ENCODE measurements around the gene CCL7.

The CCL7 gene

DNA sequence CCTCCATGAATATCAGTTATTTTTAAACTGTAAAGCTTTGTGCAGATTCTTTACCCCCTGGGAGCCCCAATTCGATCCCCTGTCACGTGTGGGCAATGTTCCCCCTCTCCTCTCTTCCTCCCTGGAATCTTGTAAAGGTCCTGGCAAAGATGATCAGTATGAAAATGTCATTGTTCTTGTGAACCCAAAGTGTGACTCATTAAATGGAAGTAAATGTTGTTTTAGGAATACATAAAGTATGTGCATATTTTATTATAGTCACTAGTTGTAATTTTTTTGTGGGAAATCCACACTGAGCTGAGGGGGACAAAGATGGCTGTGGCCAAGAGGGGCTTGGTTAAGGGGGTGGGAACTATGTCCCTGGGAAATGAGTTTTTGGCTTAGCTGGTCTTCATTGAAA lies 17.9 kb downstream of the CCL7 start:
- DNase-seq = no peak

DNA sequence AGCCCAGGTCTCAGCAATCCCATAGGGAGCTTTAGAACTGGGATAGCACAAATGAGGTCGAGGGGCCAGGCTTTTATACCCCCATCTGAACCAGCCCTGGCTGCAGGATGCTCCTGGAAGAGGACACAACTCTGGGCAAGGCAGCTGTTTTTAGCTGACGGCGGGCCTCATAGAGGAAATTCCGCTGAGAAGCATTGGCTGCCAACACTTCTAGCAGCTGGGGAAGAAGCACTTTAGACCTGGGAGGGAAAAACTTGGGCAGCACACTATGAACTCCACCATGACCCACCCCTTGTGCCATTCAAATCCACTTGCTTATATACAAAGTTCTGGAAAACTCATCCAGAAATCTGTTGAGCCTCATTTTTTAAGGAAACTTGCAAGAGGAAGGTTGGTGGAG lies 20.6 kb downstream of the CCL7 start:
- DNase-seq = no peak

DNA sequence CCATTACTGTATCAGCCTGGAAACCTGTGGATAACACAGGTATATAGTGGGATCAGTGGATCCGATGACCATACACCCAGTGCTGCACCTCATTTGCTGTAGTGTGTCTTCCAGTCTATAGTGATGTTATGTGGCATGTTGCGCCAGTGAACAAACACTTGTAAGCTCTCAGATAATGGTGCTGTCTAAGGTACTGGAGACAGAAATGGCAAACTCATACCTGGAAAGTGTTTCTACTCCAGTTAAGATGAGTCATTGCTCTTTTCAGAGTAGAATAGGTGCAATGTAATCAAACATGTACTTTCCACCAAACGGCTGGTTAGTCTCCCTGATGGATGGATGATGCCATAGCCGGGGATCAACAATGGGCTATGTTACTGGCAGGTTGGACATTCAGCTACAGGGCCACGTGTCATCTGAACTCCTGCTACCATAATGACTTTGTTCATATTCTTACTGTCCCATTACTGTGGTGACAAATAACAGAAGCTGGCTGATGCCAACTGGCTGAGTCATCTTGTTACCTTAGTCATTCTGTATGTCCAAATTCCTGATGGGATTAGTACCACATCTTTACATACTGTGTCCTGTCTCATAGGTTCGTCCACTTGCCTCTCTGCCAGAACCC lies 21.8 kb downstream of the CCL7 start:
- DNase-seq = peak in 1 of 2 donors; percentile 12

DNA sequence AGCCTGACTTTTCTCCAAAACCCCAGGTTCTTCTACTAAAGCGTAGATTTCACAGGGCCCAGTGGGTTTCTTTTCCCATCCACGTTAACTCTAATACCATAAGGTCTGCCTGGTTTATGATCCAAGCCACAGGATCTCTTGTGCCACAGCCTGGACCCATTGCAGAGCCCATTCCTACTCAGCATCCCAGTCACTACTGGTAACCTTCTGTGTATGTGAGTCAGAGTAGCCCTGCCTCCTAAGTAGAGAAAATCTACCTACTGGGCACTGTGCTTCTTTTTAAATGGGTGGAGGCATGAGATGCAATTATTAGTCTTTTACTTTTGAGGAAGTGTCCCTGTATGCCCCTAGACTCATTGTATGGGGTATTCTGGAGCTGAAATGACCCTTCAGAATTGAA lies 29.0 kb downstream of the CCL7 start:
- no peak for DNase-seq

DNA sequence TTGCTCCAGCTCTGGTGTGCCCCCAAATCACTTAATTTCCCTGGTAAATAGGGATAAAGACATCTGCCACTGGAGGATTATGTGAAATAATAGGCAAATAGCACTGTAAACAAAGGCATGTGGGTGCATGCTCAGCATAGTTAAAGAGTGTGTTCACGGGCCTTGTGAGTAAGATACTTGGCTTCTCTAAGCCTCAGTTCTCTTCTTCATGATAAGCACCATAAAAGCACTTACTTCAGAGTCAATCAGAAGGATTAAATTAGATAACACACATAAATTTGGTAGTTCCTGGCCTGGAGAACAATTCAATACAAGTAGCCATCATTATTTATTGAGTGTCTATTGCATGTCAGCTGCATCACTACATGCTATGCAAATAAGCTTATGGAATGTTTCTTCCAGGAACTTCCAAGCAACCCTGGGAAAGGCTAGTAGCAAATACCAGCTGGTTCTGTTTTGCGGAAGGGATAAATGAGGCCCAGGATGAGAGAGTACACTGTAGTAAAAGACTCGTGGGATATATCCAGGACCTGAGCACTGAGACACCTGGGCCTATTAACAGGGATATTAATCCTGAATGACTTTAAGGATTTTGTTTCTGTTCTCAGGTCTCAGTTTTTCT lies 30.0 kb downstream of the CCL7 start:
- no peak for DNase-seq

DNA sequence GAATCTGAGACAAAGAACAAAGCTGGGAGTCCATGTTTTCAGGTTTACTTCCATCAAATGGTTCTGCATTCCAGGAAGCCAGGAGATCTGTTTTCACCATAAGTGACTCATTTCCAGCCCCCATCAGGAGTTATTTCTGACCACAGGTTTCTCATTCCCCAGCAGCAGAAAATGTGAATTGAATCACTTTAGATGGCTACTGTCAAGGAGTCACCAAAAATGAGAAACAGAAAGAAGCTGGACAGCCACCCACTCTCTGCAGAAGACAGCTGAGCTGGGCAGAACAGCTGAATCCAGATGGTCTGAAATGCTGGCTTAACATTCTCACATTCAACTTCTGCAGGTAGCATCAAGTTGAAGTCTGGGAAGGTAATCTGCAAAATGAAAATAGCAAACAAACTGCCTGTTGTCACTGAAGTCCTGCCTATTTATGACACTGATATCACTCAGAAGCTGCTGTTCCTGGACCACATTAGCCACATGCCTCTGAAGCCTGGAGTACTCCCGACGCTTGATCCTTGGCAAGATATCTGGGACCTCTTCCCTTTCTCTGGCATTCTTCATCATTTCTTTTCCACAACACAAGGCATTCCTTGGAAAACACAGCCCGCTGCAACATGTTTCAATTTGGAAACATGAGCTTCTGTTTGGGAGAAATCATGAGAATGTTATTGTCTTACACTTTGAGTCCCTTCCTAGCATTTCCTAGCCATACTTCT lies 30.8 kb downstream of the CCL7 start:
- DNase-seq = peak; percentile 35 to 36

DNA sequence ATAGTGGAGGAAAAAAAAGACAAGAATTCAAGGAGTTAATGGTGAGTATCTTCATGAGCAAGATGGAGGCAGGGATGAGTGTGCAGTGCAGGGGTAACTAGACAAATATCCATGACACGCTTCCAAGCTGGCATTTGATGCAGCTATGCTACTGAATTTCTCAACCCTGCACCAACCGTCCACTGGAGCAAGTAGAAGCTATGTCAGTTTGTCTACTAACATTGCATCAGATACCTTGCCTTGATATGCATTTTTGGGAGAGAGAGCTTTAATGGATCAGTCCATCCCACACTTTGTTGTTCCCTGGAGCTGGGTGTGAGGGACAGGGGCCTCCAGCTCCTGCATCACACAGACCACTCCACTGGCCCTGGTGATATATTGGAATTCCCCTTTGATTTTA lies 32.0 kb downstream of the CCL7 start:
- DNase-seq = no peak

DNA sequence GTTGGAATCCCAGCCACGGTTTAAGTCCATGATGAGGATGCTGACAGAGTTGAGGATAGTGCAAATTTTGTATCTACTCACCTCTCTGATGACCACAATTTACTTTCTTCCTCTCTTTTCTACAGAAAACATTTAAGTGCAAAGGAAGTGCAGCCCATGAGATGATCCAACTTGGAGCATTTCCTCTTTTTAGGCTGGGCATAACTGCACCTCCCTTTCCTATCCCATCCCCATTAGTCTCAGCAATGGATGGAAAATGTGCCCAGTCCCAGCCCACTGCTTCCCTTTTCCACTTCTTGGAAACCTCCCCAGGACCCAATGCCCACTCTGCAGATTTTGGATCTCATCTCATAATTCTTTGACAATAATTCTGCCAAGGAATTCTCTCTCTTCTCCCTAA lies 32.6 kb downstream of the CCL7 start:
- DNase-seq = peak; percentile 24 to 47

DNA sequence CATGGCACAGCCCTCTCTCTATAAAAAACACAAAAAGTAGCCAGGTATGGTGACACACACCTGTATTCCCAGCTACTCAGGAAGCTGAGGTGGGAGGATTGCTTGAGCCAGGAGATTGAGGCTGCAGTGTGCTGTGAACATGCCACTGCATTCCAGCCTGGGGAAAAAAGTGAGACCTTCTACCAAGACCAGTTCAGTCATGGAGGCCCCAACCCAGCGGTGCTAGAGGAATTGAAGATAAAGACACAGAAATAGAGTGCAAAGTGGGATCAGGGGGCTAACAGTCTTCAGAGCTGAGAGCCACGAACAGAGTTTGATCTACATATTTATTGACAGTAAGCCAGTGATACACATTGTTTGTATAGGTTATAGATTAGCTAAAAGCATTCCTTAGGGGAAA lies 33.6 kb downstream of the CCL7 start:
- no peak for DNase-seq

DNA sequence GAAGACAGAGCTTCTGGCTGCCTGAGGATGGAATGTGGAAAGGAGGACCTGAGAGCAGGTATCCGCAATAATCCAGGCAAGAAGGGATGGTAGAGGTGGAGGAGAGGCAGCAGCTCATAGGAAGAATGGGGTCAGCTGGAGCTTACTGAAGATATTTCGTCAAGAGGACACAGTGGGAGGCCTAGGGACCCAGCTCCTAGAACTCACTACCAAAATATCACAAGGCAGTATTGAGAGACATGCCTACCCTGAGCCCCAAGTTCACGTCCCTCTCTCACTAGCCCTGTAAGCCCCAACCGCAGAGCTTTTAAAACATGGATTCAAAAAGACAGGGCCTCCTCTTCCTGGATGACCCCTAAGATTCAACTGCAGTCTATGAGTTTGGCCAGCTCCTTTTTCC lies 35.0 kb downstream of the CCL7 start:
- DNase-seq = no peak

DNA sequence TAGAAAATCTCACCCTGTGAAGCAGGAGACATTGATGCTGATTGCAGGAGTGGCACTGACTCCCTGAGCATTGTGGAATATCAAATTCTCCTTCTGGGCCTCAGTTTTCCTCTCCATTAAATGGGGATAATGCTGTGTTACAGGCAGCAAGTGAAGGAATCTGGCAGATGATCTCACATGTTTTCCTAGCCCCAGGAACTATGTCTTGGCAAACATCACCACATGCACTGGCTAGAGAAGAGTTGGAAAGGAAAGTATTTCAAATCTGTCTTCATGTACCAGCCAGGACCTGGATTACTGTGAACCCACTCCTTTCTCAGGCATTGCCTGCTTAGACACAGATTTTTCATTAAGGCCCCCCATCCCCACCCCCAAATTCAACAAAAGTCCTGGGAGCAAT lies 35.6 kb downstream of the CCL7 start:
- DNase-seq = no peak

DNA sequence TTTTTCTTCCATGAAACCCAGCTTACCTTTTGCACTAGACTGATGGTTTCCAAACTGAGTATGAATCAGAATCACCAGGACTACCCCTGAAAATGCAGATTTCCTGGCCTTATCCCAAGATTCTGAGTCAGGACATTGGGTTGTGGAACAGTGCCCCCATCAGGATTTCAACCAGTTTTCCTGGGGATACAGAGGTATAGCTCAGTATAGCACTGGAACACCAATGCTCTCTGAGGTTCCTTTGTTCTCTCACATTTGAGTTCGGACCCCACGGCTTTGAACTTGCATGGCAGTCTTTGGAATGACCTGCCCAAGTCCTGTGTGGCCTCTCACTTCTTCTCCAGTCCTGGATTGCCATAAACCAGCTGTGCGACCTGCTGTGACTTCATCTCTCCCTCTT lies 36.4 kb downstream of the CCL7 start:
- DNase-seq = peak; percentile 48 to 58

DNA sequence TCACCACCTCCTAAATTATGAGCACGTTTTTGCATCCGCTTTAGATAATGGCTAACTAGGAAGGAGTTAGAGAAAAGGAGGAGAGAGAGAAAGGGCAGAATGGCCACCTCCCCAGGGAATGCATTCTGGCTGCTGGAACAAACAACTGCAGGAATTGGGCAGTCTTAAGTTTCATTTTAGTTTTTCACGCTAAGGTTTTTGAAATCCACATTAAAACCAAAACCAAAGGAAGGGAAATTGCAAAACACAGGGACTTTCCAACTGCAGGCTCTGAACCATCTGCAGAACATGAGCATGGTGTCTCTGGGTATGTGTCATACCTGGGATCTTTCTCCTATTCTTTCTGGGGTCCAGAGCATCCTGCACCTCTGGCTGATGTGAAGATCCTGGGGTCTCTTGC lies 37.1 kb downstream of the CCL7 start:
- peak; percentile 63 to 77 for DNase-seq

DNA sequence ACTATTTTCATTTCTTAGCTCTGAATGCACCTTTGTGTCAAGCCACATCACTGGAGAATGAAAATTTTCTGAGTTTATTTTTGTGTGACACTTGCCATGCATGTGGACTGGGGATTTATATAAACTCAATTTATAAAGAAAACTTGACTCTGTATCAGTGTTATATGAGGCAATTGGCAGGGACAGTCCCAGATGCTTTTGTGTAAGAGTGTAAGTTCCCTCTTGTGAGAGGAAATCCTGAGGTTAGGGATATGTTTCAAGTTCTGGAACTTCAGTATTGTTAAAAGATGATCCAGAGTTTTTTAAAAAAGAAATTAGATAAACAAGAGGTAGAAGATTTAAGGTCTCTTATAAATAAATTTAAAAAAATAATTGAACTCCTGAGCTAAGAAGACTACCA lies 38.4 kb downstream of the CCL7 start:
- DNase-seq = peak; percentile 59 to 75

DNA sequence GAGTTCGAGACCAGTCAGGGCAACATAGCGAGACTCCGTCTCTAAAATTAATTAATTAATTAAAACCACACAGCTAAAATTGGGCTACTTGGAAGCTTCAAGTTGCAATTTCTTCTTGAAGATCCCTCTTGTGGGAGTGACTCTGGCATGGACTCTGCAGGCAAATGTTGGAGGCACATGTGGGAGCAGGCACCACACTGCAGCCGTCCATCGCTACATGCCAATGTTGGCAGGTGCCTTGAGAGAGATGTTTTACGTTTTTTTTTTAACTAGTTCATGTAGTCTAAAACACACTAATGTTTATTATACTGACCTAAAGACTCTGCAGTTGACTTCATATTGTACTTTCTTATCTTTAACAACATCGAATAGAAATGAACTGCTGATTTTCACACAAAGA lies 41.3 kb downstream of the CCL7 start:
- DNase-seq = no peak

DNA sequence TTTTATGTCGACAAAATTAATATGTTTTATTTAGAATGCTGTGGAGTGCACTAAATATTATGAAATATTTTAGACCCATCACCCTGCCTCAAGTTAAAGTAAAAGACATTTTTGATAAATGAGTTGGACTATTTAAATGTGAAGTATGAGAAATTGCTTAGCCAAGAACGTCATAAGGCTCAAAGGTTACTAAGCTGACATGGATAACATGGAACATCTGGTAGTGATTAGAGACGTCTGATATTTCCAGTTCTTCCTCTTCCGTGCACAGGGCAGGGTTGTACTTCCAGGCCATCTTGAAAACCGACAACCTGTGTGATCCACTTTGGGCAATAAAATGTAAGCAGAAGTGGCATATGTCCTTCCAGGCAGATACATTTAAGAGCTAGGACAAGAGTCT lies 42.1 kb downstream of the CCL7 start:
- DNase-seq = no peak

DNA sequence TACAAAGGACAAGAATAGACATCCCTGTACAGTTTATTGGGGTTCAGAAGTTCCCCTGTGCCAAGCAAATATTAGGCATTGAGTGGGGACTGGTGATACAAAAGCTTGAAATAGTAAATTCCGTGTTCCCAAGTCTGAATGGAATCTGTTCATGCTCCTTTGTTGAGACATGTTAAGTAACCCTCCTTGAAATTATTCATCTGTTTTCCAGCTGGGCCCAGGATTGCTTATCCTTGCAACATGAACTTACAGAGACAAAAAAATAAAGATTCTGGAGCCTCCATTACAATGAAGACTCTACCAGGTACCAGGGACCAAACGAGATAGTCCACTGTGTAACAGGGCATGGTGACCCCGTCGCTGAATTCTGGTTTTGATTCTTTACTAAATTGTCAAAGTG lies 43.1 kb downstream of the CCL7 start:
- DNase-seq = no peak

DNA sequence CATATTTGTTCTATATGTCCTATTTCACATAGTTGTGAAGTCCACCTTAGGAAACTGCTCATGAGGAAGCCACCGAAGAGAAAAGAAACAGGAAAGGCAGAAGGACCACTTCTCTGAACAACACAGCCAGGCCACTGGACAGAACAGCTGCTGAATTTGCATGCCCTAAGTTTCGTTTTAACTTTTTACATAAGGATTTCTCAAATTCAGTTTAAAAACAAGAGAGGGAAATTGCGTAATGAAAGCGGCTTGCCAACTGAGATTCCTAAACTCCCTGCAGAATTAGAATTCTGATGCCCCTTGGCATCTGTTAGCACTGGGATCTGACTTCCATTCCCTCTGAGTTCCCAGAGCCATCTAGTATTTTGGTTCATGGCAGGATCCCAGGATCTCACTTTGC lies 44.3 kb downstream of the CCL7 start:
- DNase-seq = peak; percentile 70 to 78

DNA sequence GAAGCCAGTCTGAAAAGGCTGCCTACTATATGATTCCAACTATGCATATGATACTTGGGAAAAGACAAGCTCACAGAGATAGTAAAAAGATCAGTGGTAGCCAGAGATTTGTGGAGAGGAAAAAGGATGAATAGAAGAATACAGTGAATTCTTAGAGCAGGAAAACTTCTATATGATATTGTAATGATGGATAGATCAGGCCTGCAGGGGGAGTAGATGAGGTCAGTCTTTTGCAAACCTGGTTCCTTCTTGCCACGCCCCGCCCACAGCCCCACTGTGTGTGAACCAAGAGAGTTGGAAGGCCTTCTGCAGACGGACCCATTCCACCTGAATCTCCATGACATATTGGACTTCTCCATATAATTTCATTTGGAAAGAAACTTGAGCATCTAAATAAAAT lies 48.5 kb downstream of the CCL7 start:
- peak; percentile 56 to 73 for DNase-seq

DNA sequence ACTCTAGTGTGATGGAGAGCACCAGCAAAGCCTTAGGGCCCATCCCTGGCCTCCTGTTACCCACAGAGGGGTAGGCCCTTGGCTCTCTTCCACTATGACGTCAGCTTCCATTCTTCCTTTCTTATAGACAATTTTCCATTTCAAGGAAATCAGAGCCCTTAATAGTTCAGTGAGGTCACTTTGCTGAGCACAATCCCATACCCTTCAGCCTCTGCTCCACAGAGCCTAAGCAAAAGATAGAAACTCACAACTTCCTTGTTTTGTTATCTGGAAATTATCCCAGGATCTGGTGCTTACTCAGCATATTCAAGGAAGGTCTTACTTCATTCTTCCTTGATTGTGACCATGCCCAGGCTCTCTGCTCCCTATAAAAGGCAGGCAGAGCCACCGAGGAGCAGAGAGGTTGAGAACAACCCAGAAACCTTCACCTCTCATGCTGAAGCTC lies 49.0 kb downstream of the CCL7 start, which contains the start of gene CCL8:
Gene CCL8, plus strand, starts transcription at position 397 of the 445 bp plus-strand sequence. CDS start 67 bp downstream, outside the sequence.
- DNase-seq = no peak

All from inflammatory macrophage (primary cell).